Measurements from ENCODE around the gene RXFP3.

The RXFP3 gene

GRCh38 chr5:33925278-33925677 lies 10.9 kb upstream of the RXFP3 start:
- TF ChIP-seq CTCF (IDR thresholded peaks at IDR 0.05; ENCODE audit: low read depth, low read length): no peak
- DNase-seq (ENCODE audit: extremely low read depth, low read depth): no peak

GRCh38 chr5:33927685-33928084 lies 8.5 kb upstream of the RXFP3 start:
- TF ChIP-seq CTCF (IDR thresholded peaks at IDR 0.05; ENCODE audit: low read depth, low read length): no peak
- DNase-seq (ENCODE audit: extremely low read depth, low read depth): no peak

GRCh38 chr5:33928283-33928682 lies 7.9 kb upstream of the RXFP3 start:
- no peak for DNase-seq (ENCODE audit: extremely low read depth, low read depth)
- no peak for TF ChIP-seq CTCF (IDR thresholded peaks at IDR 0.05; ENCODE audit: low read depth, low read length)

GRCh38 chr5:33929925-33930690 lies 6.1 kb upstream of the RXFP3 start:
- DNase-seq (ENCODE audit: extremely low read depth, low read depth): peak; percentile 52
- no peak for TF ChIP-seq CTCF (IDR thresholded peaks at IDR 0.05; ENCODE audit: low read depth, low read length)

- no peak for DNase-seq (ENCODE audit: extremely low read depth, low read depth)
- no peak for TF ChIP-seq CTCF (IDR thresholded peaks at IDR 0.05; ENCODE audit: low read depth, low read length)
Measured at GRCh38 chr5:33931136-33931535, 5.0 kb upstream of the RXFP3 start.

- TF ChIP-seq CTCF (IDR thresholded peaks at IDR 0.05; ENCODE audit: low read depth, low read length): no peak
- no peak for DNase-seq (ENCODE audit: extremely low read depth, low read depth)
Measured at GRCh38 chr5:33933723-33934169, 2.4 kb upstream of the RXFP3 start.

- no peak for DNase-seq (ENCODE audit: extremely low read depth, low read depth)
- TF ChIP-seq CTCF (IDR thresholded peaks at IDR 0.05; ENCODE audit: low read depth, low read length): no peak
Measured at GRCh38 chr5:33934176-33934575, 2.0 kb upstream of the RXFP3 start.
